SK-N-SH treated with all-trans-retinoic acid at 6 μM for 48 hours (cell line): ENCODE measurements around the gene KCNA5.

ENCODE experiments used
- ATAC-seq: fragments of 200-7000 bp; cut with Tn5 transposase; 3 replicates; pipeline ENCODE4 v1.9.1; 2020; ENCODE audit warnings: mild to moderate bottlenecking, moderate library complexity
- ARNTL ChIP-seq: fragments of 450-650 bp; formaldehyde crosslinking; IDR thresholded peaks from 2 replicates; pipeline ENCODE4 v1.5.0; 2020; ENCODE audit warnings: low read depth, mild to moderate bottlenecking, moderate library complexity, borderline replicate concordance
- BACH2 ChIP-seq: fragments of 250-450 bp; sonication (Bioruptor Pico); IDR thresholded peaks from 2 replicates; pipeline ENCODE4 v1.9.0; 2021; ENCODE audit warnings: mild to moderate bottlenecking, borderline replicate concordance
- CSDC2 ChIP-seq: fragments of 250-450 bp; sonication (Bioruptor Pico); IDR thresholded peaks from 2 replicates; pipeline ENCODE4 v1.5.0; 2020; ENCODE audit warnings: mild to moderate bottlenecking, moderate library complexity
- ESRRG ChIP-seq: fragments of 250-450 bp; sonication (Bioruptor Pico); IDR thresholded peaks from 2 replicates; pipeline ENCODE4 v1.6.1; 2021; ENCODE audit warnings: mild to moderate bottlenecking
- GLIS3 ChIP-seq: fragments of 250-450 bp; sonication (Bioruptor Pico); IDR thresholded peaks from 2 replicates; pipeline ENCODE4 v1.5.0; 2020; ENCODE audit warnings: mild to moderate bottlenecking, moderate library complexity
- ISL1 ChIP-seq: fragments of 250-450 bp; sonication (Bioruptor Pico); IDR thresholded peaks from 2 replicates; pipeline ENCODE4 v2.1.2; 2022; ENCODE audit warnings: mild to moderate bottlenecking, moderate library complexity
- PPARA ChIP-seq: fragments of 250-450 bp; sonication (Bioruptor Pico); IDR thresholded peaks from 2 replicates; pipeline ENCODE4 v1.5.0; 2020; ENCODE audit warnings: mild to moderate bottlenecking, borderline replicate concordance
- RARB ChIP-seq: fragments of 250-450 bp; sonication (Bioruptor Pico); IDR thresholded peaks from 2 replicates; pipeline ENCODE4 v1.8.0; 2021; ENCODE audit warnings: mild to moderate bottlenecking, moderate library complexity
- SNAI2 ChIP-seq: fragments of 250-450 bp; sonication (Bioruptor Pico); IDR thresholded peaks from 2 replicates; pipeline ENCODE4 v1.5.0; 2020; ENCODE audit warnings: mild to moderate bottlenecking, moderate library complexity
- TCF4 ChIP-seq: fragments of 250-450 bp; sonication (Bioruptor Pico); IDR thresholded peaks from 2 replicates; pipeline ENCODE4 v1.8.0; 2021; ENCODE audit warnings: mild to moderate bottlenecking, moderate library complexity, borderline replicate concordance
- TOX ChIP-seq: fragments of 250-450 bp; sonication (Bioruptor Pico); IDR thresholded peaks from 2 replicates; pipeline ENCODE4 v1.8.0; 2021; ENCODE audit warnings: mild to moderate bottlenecking, moderate library complexity, borderline replicate concordance
- ZC3H10 ChIP-seq: fragments of 250-450 bp; sonication (Bioruptor Pico); IDR thresholded peaks from 2 replicates; pipeline ENCODE4 v1.5.1; 2021; ENCODE audit warnings: mild to moderate bottlenecking, moderate library complexity
- ZFP3 ChIP-seq: fragments of 250-450 bp; sonication (Bioruptor Pico); IDR thresholded peaks from 2 replicates; pipeline ENCODE4 v1.5.0; 2020; ENCODE audit warnings: mild to moderate bottlenecking, moderate library complexity
- ZFP30 ChIP-seq: fragments of 450-650 bp; formaldehyde crosslinking; IDR thresholded peaks from 2 replicates; pipeline ENCODE4 v1.5.0; 2022; ENCODE audit warnings: mild to moderate bottlenecking, moderate library complexity
- ZNF565 ChIP-seq: fragments of 450-650 bp; formaldehyde crosslinking; conservative IDR thresholded peaks from 2 replicates; pipeline ENCODE4 v1.5.0; 2020; ENCODE audit warnings: low read depth, mild to moderate bottlenecking, moderate library complexity
- ZNF70 ChIP-seq: fragments of 450-650 bp; formaldehyde crosslinking; IDR thresholded peaks from 2 replicates; pipeline ENCODE4 v1.5.0; 2020; ENCODE audit warnings: mild to moderate bottlenecking, moderate library complexity
- ZNF8 ChIP-seq: fragments of 450-650 bp; formaldehyde crosslinking; IDR thresholded peaks from 2 replicates; pipeline ENCODE4 v1.5.0; 2020; ENCODE audit warnings: mild to moderate bottlenecking, moderate library complexity
- TF ChIP-seq, protein P1 (sequence below): fragments of 250-450 bp; sonication (Bioruptor Pico); IDR thresholded peaks from 2 replicates; pipeline ENCODE4 v1.5.1; 2021; ENCODE audit warnings: mild to moderate bottlenecking, moderate library complexity
- TF ChIP-seq, protein P2 (sequence below): fragments of 250-450 bp; sonication (Bioruptor Pico); IDR thresholded peaks from 2 replicates; pipeline ENCODE4 v1.5.1; 2020; ENCODE audit warnings: low read depth, mild to moderate bottlenecking, moderate library complexity
- TF ChIP-seq, protein P3 (sequence below): fragments of 250-450 bp; sonication (Bioruptor Pico); IDR thresholded peaks from 2 replicates; pipeline ENCODE4 v1.8.0; 2020; ENCODE audit warnings: mild to moderate bottlenecking, moderate library complexity, borderline replicate concordance
- TF ChIP-seq, protein P4 (sequence below): fragments of 250-450 bp; sonication (Bioruptor Pico); IDR thresholded peaks from 2 replicates; pipeline ENCODE4 v1.8.0; 2021; ENCODE audit warnings: low read depth, mild to moderate bottlenecking, moderate library complexity, borderline replicate concordance

The KCNA5 gene

DNA sequence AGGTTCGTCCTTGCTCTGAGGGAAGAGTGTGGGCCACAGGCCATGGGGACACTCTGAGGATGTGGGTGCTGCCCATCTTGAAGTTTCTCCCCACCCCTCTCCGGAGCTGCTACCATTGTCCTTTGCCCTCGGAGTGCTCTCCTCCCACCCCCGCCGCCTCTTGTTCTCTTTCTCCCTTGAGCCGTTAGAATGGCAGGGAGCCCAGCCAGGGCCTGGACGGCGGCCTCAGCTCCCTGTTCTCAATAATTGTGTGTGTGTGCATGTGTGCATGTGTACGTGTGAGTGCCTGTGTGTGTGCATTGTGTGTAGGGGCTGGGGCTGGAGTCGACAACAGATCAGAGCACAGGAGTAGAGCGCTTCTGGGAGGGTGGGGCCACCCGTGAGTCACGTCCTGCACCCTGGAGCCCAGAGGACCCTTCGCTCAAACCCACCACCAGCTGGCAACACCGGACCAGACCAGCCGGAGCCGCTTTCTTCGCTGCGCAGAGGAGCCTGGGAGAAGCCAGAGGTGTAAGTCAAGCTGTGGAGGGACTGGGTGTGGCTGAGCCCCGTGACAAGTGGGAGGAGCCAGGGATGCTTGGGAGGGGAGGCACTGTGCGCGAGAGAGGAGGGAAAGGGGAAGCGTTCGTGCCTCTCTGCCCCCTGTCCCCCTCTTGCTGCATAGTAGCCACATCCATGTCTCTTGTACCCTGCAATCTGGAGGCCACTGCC is 25.9 kb upstream of the KCNA5 start:
- ATAC-seq, result no peak
- TF ChIP-seq ZFP30 (CRISPR knock-in tag) (no peak), ZFP3 (CRISPR knock-in tag) (no peak), PPARA (CRISPR knock-in tag) (no peak), ZNF8 (CRISPR knock-in tag) (no peak), GLIS3 (no peak), TCF4 (CRISPR knock-in tag) (no peak), SNAI2 (CRISPR knock-in tag) (no peak), ZNF70 (no peak), ISL1 (CRISPR knock-in tag) (no peak), ZC3H10 (CRISPR knock-in tag) (no peak), ZNF565 (no peak), TOX (CRISPR knock-in tag) (no peak), RARB (CRISPR knock-in tag) (no peak)
- TF ChIP-seq, protein P1, sequence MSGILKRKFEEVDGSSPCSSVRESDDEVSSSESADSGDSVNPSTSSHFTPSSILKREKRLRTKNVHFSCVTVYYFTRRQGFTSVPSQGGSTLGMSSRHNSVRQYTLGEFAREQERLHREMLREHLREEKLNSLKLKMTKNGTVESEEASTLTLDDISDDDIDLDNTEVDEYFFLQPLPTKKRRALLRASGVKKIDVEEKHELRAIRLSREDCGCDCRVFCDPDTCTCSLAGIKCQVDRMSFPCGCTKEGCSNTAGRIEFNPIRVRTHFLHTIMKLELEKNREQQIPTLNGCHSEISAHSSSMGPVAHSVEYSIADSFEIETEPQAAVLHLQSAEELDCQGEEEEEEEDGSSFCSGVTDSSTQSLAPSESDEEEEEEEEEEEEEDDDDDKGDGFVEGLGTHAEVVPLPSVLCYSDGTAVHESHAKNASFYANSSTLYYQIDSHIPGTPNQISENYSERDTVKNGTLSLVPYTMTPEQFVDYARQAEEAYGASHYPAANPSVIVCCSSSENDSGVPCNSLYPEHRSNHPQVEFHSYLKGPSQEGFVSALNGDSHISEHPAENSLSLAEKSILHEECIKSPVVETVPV (CRISPR knock-in tag), result no peak
- TF ChIP-seq, protein P2, sequence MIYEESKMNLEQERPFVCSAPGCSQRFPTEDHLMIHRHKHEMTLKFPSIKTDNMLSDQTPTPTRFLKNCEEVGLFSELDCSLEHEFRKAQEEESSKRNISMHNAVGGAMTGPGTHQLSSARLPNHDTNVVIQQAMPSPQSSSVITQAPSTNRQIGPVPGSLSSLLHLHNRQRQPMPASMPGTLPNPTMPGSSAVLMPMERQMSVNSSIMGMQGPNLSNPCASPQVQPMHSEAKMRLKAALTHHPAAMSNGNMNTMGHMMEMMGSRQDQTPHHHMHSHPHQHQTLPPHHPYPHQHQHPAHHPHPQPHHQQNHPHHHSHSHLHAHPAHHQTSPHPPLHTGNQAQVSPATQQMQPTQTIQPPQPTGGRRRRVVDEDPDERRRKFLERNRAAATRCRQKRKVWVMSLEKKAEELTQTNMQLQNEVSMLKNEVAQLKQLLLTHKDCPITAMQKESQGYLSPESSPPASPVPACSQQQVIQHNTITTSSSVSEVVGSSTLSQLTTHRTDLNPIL (CRISPR knock-in tag), result no peak
- TF ChIP-seq, protein P3, sequence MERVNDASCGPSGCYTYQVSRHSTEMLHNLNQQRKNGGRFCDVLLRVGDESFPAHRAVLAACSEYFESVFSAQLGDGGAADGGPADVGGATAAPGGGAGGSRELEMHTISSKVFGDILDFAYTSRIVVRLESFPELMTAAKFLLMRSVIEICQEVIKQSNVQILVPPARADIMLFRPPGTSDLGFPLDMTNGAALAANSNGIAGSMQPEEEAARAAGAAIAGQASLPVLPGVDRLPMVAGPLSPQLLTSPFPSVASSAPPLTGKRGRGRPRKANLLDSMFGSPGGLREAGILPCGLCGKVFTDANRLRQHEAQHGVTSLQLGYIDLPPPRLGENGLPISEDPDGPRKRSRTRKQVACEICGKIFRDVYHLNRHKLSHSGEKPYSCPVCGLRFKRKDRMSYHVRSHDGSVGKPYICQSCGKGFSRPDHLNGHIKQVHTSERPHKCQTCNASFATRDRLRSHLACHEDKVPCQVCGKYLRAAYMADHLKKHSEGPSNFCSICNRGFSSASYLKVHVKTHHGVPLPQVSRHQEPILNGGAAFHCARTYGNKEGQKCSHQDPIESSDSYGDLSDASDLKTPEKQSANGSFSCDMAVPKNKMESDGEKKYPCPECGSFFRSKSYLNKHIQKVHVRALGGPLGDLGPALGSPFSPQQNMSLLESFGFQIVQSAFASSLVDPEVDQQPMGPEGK (CRISPR knock-in tag), result no peak
- TF ChIP-seq, protein P4, sequence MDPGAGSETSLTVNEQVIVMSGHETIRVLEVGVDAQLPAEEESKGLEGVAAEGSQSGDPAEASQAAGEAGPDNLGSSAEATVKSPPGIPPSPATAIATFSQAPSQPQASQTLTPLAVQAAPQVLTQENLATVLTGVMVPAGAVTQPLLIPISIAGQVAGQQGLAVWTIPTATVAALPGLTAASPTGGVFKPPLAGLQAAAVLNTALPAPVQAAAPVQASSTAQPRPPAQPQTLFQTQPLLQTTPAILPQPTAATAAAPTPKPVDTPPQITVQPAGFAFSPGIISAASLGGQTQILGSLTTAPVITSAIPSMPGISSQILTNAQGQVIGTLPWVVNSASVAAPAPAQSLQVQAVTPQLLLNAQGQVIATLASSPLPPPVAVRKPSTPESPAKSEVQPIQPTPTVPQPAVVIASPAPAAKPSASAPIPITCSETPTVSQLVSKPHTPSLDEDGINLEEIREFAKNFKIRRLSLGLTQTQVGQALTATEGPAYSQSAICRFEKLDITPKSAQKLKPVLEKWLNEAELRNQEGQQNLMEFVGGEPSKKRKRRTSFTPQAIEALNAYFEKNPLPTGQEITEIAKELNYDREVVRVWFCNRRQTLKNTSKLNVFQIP (CRISPR knock-in tag), result no peak

- ATAC-seq, result no peak
- TF ChIP-seq ZFP3 (CRISPR knock-in tag) (no peak), ZNF70 (no peak), ZNF565 (no peak), PPARA (CRISPR knock-in tag) (no peak), ZFP30 (CRISPR knock-in tag) (no peak), ZC3H10 (CRISPR knock-in tag) (no peak), TOX (CRISPR knock-in tag) (no peak), TCF4 (CRISPR knock-in tag) (no peak), RARB (CRISPR knock-in tag) (no peak), CSDC2 (CRISPR knock-in tag) (no peak), ESRRG (no peak), BACH2 (CRISPR knock-in tag) (no peak)
- TF ChIP-seq, protein P2 (CRISPR knock-in tag), result no peak
- TF ChIP-seq, protein P1 (CRISPR knock-in tag), result no peak
These were observed 25.0 kb upstream of the KCNA5 start for GRCh38 chr12:5018677-5019076.

- no peak for ATAC-seq
- TF ChIP-seq RARB (CRISPR knock-in tag) (no peak), ZFP3 (CRISPR knock-in tag) (no peak), ZNF70 (no peak), ZNF8 (CRISPR knock-in tag) (no peak), CSDC2 (CRISPR knock-in tag) (no peak), TOX (CRISPR knock-in tag) (no peak), GLIS3 (no peak), BACH2 (CRISPR knock-in tag) (no peak), SNAI2 (CRISPR knock-in tag) (no peak), ZFP30 (CRISPR knock-in tag) (no peak), ESRRG (no peak), ARNTL (CRISPR knock-in tag) (no peak), ISL1 (CRISPR knock-in tag) (no peak), TCF4 (CRISPR knock-in tag) (no peak), PPARA (CRISPR knock-in tag) (no peak)
- TF ChIP-seq, protein P1 (CRISPR knock-in tag), result no peak
- TF ChIP-seq, protein P3 (CRISPR knock-in tag), result no peak
These were observed 21.7 kb upstream of the KCNA5 start for GRCh38 chr12:5022025-5022424.
